OCI-LY3 (cell line): ENCODE measurements around the gene ZNG1B.
"Not testable (repeated sequence)": the region's sequence is repeated elsewhere in the genome, so short reads cannot be mapped to it uniquely, and the experiment has no call there.

Experiments used
- H2AFZ ChIP-seq: fragments of 200-600, 300-600 bp; shearing (Covaris generic); 2 replicates; pipeline ENCODE4 v1.6.0; 2014; ENCODE audit warnings: antibody characterized with exemption, low read depth, low read length
- H3K27ac ChIP-seq: fragments of 200-600, 300-600 bp; sonication (generic); 2 replicates; pipeline ENCODE4 v1.5.1; 2014; ENCODE audit warnings: mild to moderate bottlenecking, low read length, moderate library complexity, mixed read lengths
- H3K27me3 ChIP-seq: fragments of 200-600, 300-600 bp; sonication (generic); 2 replicates; pipeline ENCODE4 v1.6.1; 2014; ENCODE audit warnings: low read depth, low read length, mixed read lengths
- H3K36me3 ChIP-seq: fragments of 200-600, 300-600 bp; sonication (generic); replicated peaks from 2 replicates; pipeline ENCODE3; 2014; ENCODE audit warnings: low read depth, low read length, mixed read lengths
- H3K4me1 ChIP-seq: fragments of 300-600, 200-600 bp; sonication (generic); 2 replicates; pipeline ENCODE4 v1.6.1; 2014; ENCODE audit warnings: low read length, mixed read lengths
- H3K4me2 ChIP-seq: fragments of 200-600, 300-600 bp; sonication (generic); 2 replicates; pipeline ENCODE4 v1.6.1; 2014; ENCODE audit warnings: low read length, mixed read lengths
- H3K4me3 ChIP-seq: fragments of 300-600, 200-600 bp; sonication (generic); 2 replicates; pipeline ENCODE4 v1.5.1; 2014; ENCODE audit warnings: antibody characterized with exemption, mild to moderate bottlenecking, low read length, moderate library complexity
- H3K79me2 ChIP-seq: fragments of 300-600, 200-600 bp; shearing (Covaris generic); 2 replicates; pipeline ENCODE4 v1.6.1; 2014; ENCODE audit warnings: mild to moderate bottlenecking, low read length, mixed read lengths
- H3K9ac ChIP-seq: fragments of 300-600, 200-600 bp; shearing (Covaris generic); 2 replicates; pipeline ENCODE4 v1.6.0; 2014; ENCODE audit warnings: mild to moderate bottlenecking, low read length, moderate library complexity
- H3K9me3 ChIP-seq: fragments of 200-600, 300-600 bp; shearing (Covaris generic); 2 replicates; pipeline ENCODE4 v1.6.1; 2014; ENCODE audit warnings: low read length, mixed read lengths; ENCODE audit not compliant: insufficient read depth
- H4K20me1 ChIP-seq: fragments of 200-600, 300-600 bp; sonication (generic); 2 replicates; pipeline ENCODE4 v1.6.1; 2016; ENCODE audit warnings: low read length, mixed read lengths; ENCODE audit not compliant: insufficient read depth
- EZH2phosphoT487 ChIP-seq: fragments of 200-600 bp; shearing (Covaris generic); IDR thresholded peaks from 2 replicates; pipeline ENCODE4 v1.6.1; 2018; ENCODE audit warnings: antibody characterized with exemption, mixed run types, low read depth
- TF ChIP-seq, protein P1 (sequence below): fragments of 200-600, 300-600 bp; sonication (generic); IDR thresholded peaks from 2 replicates; pipeline ENCODE4 v1.5.1; 2014; ENCODE audit warnings: antibody characterized with exemption, low read length, low read depth

The ZNG1B gene

DNA sequence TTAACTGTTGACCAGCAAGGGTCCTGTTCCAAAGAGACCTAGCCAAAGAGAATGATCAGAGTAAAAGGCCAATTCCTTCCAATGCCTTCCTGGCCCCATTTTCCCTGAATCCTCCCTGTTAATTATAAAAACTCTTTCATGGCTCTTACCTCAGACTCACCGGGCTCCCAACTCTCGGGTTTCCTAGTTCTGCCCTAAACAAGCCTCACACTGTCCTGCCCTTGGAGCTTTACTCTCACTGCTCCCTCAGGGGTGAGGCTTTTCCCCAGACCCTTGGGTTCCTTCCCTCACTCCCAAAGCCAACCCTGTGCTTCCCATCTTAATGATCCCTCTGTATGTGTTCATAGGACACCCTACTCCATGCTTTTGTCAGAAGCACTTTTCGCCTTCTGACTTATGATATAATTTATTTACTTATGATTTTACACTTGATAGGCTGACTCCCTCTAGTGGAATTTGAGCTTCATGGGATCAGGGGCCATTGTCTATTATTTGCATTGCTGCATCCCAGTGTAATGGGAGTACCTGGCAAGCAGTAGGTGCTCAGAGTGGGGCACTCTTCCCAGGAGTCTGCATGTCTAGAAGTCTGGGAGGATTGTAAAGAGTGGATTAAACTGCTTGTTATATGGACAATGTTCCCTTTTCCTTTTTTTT lies 29.9 kb upstream of the ZNG1B start:
- Histone ChIP-seq H3K36me3 (no peaks in the 10 kb centered on the region), H3K4me2 (no peak overlapping the region)
- TF ChIP-seq, protein P1, sequence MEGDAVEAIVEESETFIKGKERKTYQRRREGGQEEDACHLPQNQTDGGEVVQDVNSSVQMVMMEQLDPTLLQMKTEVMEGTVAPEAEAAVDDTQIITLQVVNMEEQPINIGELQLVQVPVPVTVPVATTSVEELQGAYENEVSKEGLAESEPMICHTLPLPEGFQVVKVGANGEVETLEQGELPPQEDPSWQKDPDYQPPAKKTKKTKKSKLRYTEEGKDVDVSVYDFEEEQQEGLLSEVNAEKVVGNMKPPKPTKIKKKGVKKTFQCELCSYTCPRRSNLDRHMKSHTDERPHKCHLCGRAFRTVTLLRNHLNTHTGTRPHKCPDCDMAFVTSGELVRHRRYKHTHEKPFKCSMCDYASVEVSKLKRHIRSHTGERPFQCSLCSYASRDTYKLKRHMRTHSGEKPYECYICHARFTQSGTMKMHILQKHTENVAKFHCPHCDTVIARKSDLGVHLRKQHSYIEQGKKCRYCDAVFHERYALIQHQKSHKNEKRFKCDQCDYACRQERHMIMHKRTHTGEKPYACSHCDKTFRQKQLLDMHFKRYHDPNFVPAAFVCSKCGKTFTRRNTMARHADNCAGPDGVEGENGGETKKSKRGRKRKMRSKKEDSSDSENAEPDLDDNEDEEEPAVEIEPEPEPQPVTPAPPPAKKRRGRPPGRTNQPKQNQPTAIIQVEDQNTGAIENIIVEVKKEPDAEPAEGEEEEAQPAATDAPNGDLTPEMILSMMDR = peak; percentile 33; the same call in 1 of the 2 replicates
- TF ChIP-seq EZH2phosphoT487 = no peak

GRCh38 chr2:113411725-113412352 lies 25.7 kb upstream of the ZNG1B start:
- H3K9me3 ChIP-seq, H3K4me1 ChIP-seq, H3K36me3 ChIP-seq, H3K4me2 ChIP-seq, H3K79me2 ChIP-seq, H3K4me3 ChIP-seq, H3K27me3 ChIP-seq, H2AFZ ChIP-seq, H3K9ac ChIP-seq, H4K20me1 ChIP-seq, H3K27ac ChIP-seq: not testable (repeated sequence)

More for the DNA sequence above, 29.9 kb upstream of the ZNG1B start:
- no peaks in the 10 kb centered on the region for H3K79me2 ChIP-seq
- H3K9ac ChIP-seq = no peak overlapping the region
- H3K27ac ChIP-seq = no peak overlapping the region
- H4K20me1 ChIP-seq = no peaks in the 10 kb centered on the region
- H3K27me3 ChIP-seq = peaks cover 19% of the 10 kb centered on the region
- H3K9me3 ChIP-seq = no peaks in the 10 kb centered on the region
- H3K4me3 ChIP-seq = no peak overlapping the region
- H2AFZ ChIP-seq = no peak overlapping the region
- peaks cover 14% of the 10 kb centered on the region for H3K4me1 ChIP-seq

DNA sequence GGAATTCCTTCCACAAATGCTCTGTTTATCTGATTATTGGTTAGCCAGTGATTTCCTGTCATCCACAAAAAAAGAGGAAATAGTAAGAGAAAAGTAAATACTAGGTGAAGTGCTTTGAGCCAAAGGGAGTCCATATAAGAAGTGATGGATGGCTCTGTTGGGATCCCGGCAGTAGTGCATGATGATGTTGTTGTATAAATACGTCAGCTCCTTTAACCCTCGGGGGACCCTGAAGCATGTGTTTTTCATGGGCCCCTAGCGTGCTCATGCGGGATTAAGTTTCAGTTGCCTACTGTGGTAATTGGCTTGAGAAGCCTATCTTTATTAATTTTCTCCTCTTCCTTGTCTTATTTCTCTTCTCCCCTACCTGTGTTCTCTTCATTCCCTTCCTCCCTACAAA lies 24.7 kb upstream of the ZNG1B start:
- not testable (repeated sequence) for H3K36me3 ChIP-seq, H3K4me1 ChIP-seq, H3K4me3 ChIP-seq, H2AFZ ChIP-seq, H3K27me3 ChIP-seq, H3K27ac ChIP-seq, H3K9ac ChIP-seq, H4K20me1 ChIP-seq, H3K4me2 ChIP-seq, H3K9me3 ChIP-seq, H3K79me2 ChIP-seq

DNA sequence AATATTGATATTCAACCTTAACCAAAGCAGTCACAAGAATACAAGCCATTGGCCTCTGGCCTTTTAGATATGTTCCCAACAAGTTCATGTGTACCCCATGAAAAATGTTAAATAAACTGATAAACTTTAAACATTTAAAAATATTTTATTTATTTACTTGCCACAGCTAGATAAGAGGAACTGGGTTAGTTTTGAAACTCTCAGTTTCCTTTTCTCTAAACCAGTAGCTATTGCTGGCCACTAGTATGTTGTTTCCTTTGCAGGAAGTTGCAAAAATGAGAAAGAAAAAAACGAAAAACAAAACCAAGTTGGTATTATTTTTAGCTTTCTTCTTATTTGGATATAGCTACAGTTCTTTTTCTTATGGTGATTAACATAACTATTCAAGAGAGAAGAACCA lies 5.7 kb upstream of the ZNG1B start:
- H3K79me2 ChIP-seq, H3K9ac ChIP-seq, H3K4me3 ChIP-seq, H3K27me3 ChIP-seq, H3K4me2 ChIP-seq, H3K9me3 ChIP-seq, H2AFZ ChIP-seq, H3K4me1 ChIP-seq, H4K20me1 ChIP-seq, H3K36me3 ChIP-seq: not testable (repeated sequence)
- peak overlapping the region; percentile 63 for H3K27ac ChIP-seq

- not testable (repeated sequence) for H4K20me1 ChIP-seq, H3K4me2 ChIP-seq, H3K4me1 ChIP-seq, H2AFZ ChIP-seq, H3K9me3 ChIP-seq, H3K79me2 ChIP-seq, H3K27ac ChIP-seq, H3K4me3 ChIP-seq, H3K27me3 ChIP-seq, H3K36me3 ChIP-seq, H3K9ac ChIP-seq
Observed at GRCh38 chr2:113433468-113433867, 4.0 kb upstream of the ZNG1B start.

DNA sequence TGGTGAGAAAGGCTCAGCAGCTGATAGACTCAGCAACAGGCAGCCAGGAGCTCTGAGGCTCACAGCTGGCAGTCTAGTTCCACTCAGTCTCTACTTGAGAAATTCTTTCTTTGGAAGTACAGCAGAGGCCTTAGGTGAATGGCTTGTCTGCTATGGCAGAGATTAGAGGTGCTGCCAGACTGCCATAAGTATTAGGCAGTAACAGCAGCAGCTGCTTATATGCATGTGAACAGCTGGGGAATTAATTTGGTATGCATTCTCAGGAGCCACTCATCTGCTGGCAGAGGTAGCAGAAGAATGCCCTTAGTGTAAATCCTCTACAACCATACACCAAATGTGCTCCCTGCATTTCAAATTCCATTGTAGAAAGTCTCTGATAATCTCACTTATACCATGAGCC lies 28.3 kb downstream of the ZNG1B start:
- H2AFZ ChIP-seq, H3K27me3 ChIP-seq, H4K20me1 ChIP-seq, H3K4me3 ChIP-seq, H3K36me3 ChIP-seq, H3K27ac ChIP-seq, H3K9ac ChIP-seq, H3K79me2 ChIP-seq, H3K9me3 ChIP-seq, H3K4me2 ChIP-seq, H3K4me1 ChIP-seq: not testable (repeated sequence)

DNA sequence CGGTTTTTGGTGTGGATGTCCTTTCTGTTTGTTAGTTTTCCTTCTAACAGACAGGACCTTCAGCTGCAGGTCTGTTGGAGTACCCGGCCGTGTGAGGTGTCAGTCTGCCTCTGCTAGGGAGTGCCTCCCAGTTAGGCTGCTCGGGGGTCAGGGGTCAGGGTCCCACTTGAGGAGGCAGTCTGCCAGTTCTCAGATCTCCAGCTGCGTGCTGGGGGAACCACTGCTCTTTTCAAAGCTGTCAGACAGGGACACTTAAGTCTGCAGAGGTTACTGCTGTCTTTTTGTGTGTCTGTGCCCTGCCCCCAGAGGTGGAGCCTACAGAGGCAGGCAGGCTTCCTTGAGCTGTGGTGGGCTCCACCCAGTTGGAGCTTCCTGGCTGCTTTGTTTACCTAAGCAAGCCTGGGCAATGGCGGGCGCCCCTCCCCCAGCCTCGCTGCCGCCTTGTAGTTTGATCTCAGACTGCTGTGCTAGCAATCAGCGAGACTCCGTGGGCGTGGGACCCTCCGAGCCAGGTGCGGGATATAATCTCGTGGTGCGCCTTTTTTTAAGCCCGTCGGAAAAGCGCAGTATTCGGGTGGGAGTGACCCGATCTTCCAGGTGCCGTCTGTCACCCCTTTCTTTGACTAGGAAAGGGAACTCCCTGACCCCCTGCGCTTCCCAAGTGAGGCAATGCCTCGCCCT lies 39.3 kb downstream of the ZNG1B start:
- H3K4me1 ChIP-seq, H2AFZ ChIP-seq, H3K9me3 ChIP-seq, H3K27ac ChIP-seq, H3K4me3 ChIP-seq, H4K20me1 ChIP-seq, H3K9ac ChIP-seq, H3K36me3 ChIP-seq, H3K27me3 ChIP-seq, H3K79me2 ChIP-seq, H3K4me2 ChIP-seq: not testable (repeated sequence)

DNA sequence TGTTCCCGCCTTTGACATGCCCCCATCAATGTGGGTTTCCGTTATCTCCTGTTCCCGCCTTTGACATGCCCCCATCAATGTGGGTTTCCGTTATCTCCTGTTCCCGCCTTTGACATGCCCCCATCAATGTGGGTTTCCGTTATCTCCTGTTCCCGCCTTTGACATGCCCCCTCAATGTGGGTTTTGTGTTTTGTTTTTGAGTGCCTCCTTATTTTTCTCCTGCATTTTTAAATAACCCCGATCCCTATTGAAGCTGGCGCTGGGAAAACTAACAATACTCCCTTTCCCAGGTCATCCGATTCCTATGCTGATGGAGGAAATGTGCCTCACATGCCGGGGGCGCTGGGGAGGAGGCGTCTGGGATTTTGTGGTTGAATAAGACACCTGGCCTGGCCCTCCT lies 59.0 kb downstream of the ZNG1B start:
- H4K20me1 ChIP-seq, H3K4me1 ChIP-seq, H3K4me3 ChIP-seq, H3K27me3 ChIP-seq, H3K9ac ChIP-seq, H2AFZ ChIP-seq, H3K27ac ChIP-seq, H3K4me2 ChIP-seq, H3K9me3 ChIP-seq, H3K79me2 ChIP-seq, H3K36me3 ChIP-seq: not testable (repeated sequence)
